A549 (cell line): Measurements from ENCODE around the gene C5AR1. TPM values are rescaled to one million over a fixed set of nuclear protein-coding genes. Genes with fewer than 3 reads are reported as not detected.

Source experiments
- ATAC-seq, 2 experiments: fragments of 200-7000 bp in 1 of 2; fragments of >200 bp in 1 of 2; cut with Nextera tagmentation in 1 of 2; cut with Tn5 transposase in 1 of 2; 3 replicates each; pipeline versions ENCODE4 v1.8.0 to v1.9.1; 2018 to 2020; ENCODE audit warnings: mild to moderate bottlenecking in 1 of 2, moderate library complexity in 1 of 2
- CTCF ChIA-PET: fragments of 300-600 bp; sonication (Branson Sonifier 250); formaldehyde crosslinking; extraction: SDS; loops from one replicate; lab custom pipeline; 2021; ENCODE audit warnings: antibody characterized with exemption, inconsistent platforms; lab: Yijun Ruan, JAX
- POLR2A ChIA-PET: fragments of 350-600 bp; formaldehyde crosslinking; extraction: SDS; loops from one replicate; lab custom pipeline; 2021; ENCODE audit warnings: antibody characterized with exemption, inconsistent platforms; lab: Yijun Ruan, JAX
- DNase-seq, 2 experiments: peaks; one replicate each; pipeline versions ENCODE4 v3.0.0 to v3.0.0-alpha.2; 2011 to 2016; ENCODE audit warnings: low read depth in 1 of 2, low spot score in 1 of 2
- FAIRE-seq: peaks from 2 replicates; lab custom pipeline; 2011; peaks lifted over from hg19 to GRCh38; lab: Jason Lieb, UNC
- H3K27ac ChIP-seq, 2 experiments: fragments of >200 bp; sonication (Bioruptor Twin); formaldehyde crosslinking; 3 replicates each; pipeline ENCODE4 v1.5.1; 2016 to 2017
- H3K4me1 ChIP-seq: fragments of >200 bp; sonication (Bioruptor Twin); formaldehyde crosslinking; 3 replicates; pipeline ENCODE4 v1.6.1; 2016
- H3K4me2 ChIP-seq: fragments of >200 bp; sonication (Bioruptor Twin); formaldehyde crosslinking; 3 replicates; pipeline ENCODE4 v1.6.1; 2016
- H3K4me3 ChIP-seq: fragments of >200 bp; sonication (Bioruptor Twin); formaldehyde crosslinking; 3 replicates; pipeline ENCODE4 v1.5.1; 2016
- H3K9me3 ChIP-seq: fragments of >200 bp; sonication (Bioruptor Twin); formaldehyde crosslinking; 3 replicates; pipeline ENCODE4 v1.6.1; 2016
- CEBPB ChIP-seq, 2 experiments: fragments of >200 bp in 1 of 2; sonication (Bioruptor Twin) in 1 of 2; formaldehyde crosslinking in 1 of 2; IDR thresholded peaks; 2 replicates each; pipeline ENCODE4 v1.6.1; 2012 to 2016
- CHD2 ChIP-seq: fragments of 150-350 bp; IDR thresholded peaks from 2 replicates; pipeline ENCODE4 v1.6.1; 2014; ENCODE audit warnings: low read length; ENCODE audit not compliant: partially characterized antibody
- EHF ChIP-seq: fragments of 250-450 bp; sonication (Bioruptor Pico); IDR thresholded peaks from 2 replicates; pipeline ENCODE4 v1.5.0; 2020; ENCODE audit warnings: mild to moderate bottlenecking
- EP300 ChIP-seq, 2 experiments: fragments of >200 bp; sonication (Bioruptor Twin); formaldehyde crosslinking; IDR thresholded peaks; 2 replicates in 1 of 2; 3 replicates in 1 of 2; pipeline ENCODE4 v1.6.1; 2016 to 2017
- FOSL2 ChIP-seq, 2 experiments: fragments of 450-650 bp in 1 of 2; fragments of >200 bp in 1 of 2; sonication (Bioruptor Twin) in 1 of 2; formaldehyde crosslinking; IDR thresholded peaks; 2 replicates each; pipeline versions ENCODE4 v1.5.0 to v1.6.1; 2016 to 2020; ENCODE audit warnings: mild to moderate bottlenecking in 1 of 2, moderate library complexity in 1 of 2
- HDAC2 ChIP-seq: fragments of 200-600 bp; sonication (generic); IDR thresholded peaks from 2 replicates; pipeline ENCODE4 v1.6.1; 2016
- HOXA7 ChIP-seq: fragments of 250-450 bp; sonication (Bioruptor Pico); IDR thresholded peaks from 2 replicates; pipeline ENCODE4 v1.5.0; 2020; ENCODE audit warnings: mild to moderate bottlenecking, moderate library complexity
- HOXB13 ChIP-seq: fragments of 250-450 bp; sonication (Bioruptor Pico); IDR thresholded peaks from 2 replicates; pipeline ENCODE4 v1.5.0; 2020; ENCODE audit warnings: low read depth, mild to moderate bottlenecking, moderate library complexity
- JUNB ChIP-seq: fragments of >200 bp; sonication (Bioruptor Twin); formaldehyde crosslinking; IDR thresholded peaks from 2 replicates; pipeline ENCODE4 v1.6.1; 2016
- KDM1A ChIP-seq: fragments of 200-600 bp; sonication (generic); IDR thresholded peaks from 2 replicates; pipeline ENCODE4 v1.6.1; 2016; ENCODE audit warnings: low read depth, mild to moderate bottlenecking
- KDM5A ChIP-seq: fragments of 200-600 bp; sonication (generic); IDR thresholded peaks from 2 replicates; pipeline ENCODE4 v1.6.1; 2016; ENCODE audit warnings: antibody characterized with exemption, mild to moderate bottlenecking
- MAFK ChIP-seq: fragments of 450-650 bp; IDR thresholded peaks from 2 replicates; pipeline ENCODE4 v1.6.1; 2014; ENCODE audit not compliant: partially characterized antibody
- MAZ ChIP-seq: fragments of 150-350 bp; IDR thresholded peaks from 2 replicates; pipeline ENCODE4 v1.6.1; 2014; ENCODE audit warnings: antibody characterized with exemption, low read depth, low read length, borderline replicate concordance
- NFE2L2 ChIP-seq: fragments of 150-350 bp; conservative IDR thresholded peaks from 2 replicates; pipeline ENCODE4 v1.6.1; 2014; ENCODE audit warnings: low read length
- PHF8 ChIP-seq: fragments of 200-600 bp; sonication (generic); IDR thresholded peaks from 2 replicates; pipeline ENCODE4 v1.6.1; 2016; ENCODE audit warnings: low read depth, mild to moderate bottlenecking, antibody characterized with exemption, moderate library complexity, borderline replicate concordance
- POLR2AphosphoS2 ChIP-seq: conservative IDR thresholded peaks from 2 replicates; pipeline ENCODE4 v1.6.1; 2012; ENCODE audit warnings: low read length, improper control_type of control experiment, inconsistent platforms
- RCOR1 ChIP-seq: fragments of 150-350 bp; IDR thresholded peaks from 2 replicates; pipeline ENCODE4 v1.6.1; 2014; ENCODE audit warnings: antibody characterized with exemption, low read length, low read depth
- TFCP2L1 ChIP-seq: fragments of 250-450 bp; sonication (Bioruptor Pico); IDR thresholded peaks from 2 replicates; pipeline ENCODE4 v1.5.0; 2021; ENCODE audit warnings: mild to moderate bottlenecking
- TP53 ChIP-seq: fragments of 250-450 bp; sonication (Bioruptor Pico); IDR thresholded peaks from 2 replicates; pipeline ENCODE4 v1.5.0; 2021; ENCODE audit warnings: mild to moderate bottlenecking, moderate library complexity
- WGBS: methylation state at CpG from one replicate; pipeline ENCODE4 v1.1.6; 2017; ENCODE audit errors: missing lambda C conversion rate; 5-methylcytosine and 5-hydroxymethylcytosine counted together
- polyA plus RNA-seq, 4 experiments: library from polyadenylated mRNA; depleted of rRNA in 3 of 4; stranded (reverse); fragments of >200 nt; fragmentation: RNase III in 1 of 4; extraction: RNeasy Plus Mini Kit Qiagen cat#74134 plus additional on column Dnase treatment in 1 of 4; gene quantifications; 2 replicates in 3 of 4; 3 replicates in 1 of 4; pipeline ENCODE4 v1.2.3, GENCODE V29; 2011 to 2017
- TF ChIP-seq, protein P1 (sequence below): fragments of >200 bp; sonication (Bioruptor Twin); formaldehyde crosslinking; IDR thresholded peaks from 2 replicates; pipeline ENCODE4 v1.6.1; 2016
- TF ChIP-seq, protein P2 (sequence below): fragments of 250-450 bp; sonication (Bioruptor Pico); IDR thresholded peaks from 2 replicates; pipeline ENCODE4 v1.5.0; 2021; ENCODE audit warnings: mild to moderate bottlenecking, moderate library complexity, borderline replicate concordance
- TF ChIP-seq, protein P3 (sequence below): fragments of >200 bp; sonication (Bioruptor Twin); formaldehyde crosslinking; IDR thresholded peaks from 3 replicates; pipeline ENCODE4 v1.6.1; 2016
- TF ChIP-seq, protein P4 (sequence below): IDR thresholded peaks from 2 replicates; pipeline ENCODE4 v1.6.1; 2012
- TF ChIP-seq, protein P5 (sequence below): IDR thresholded peaks from 2 replicates; pipeline ENCODE4 v1.6.1; 2012; ENCODE audit warnings: low read depth, borderline replicate concordance

C5AR1 gene
- polyA plus RNA-seq, 2 of the 4 experiments (the other 2 are of a cell fraction), result 1.6 to 3.4 TPM

DNA sequence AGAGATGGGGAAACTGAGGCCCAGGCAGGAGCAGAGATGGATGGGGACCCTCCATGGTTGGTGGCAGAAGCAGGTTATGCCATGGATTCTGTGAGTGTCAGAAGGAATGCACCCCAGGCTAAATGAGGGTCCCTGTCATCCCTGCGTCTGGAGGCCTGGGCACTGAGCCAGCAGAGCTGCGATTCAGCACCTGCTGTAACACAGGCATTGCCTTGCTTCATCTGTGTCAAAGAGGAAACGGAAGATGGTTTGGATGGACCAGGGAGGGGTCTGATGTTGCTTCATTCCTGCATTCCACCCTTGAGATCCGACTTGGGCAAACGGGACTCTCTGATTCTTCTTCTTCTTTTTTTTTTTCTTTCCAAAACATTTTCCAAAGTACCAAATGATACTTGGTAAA lies 1.2 kb downstream of the C5AR1 start:
- Histone ChIP-seq H3K27ac (peak overlapping the region; percentile 74 to 85), H3K4me3 (no peak overlapping the region), H3K4me2 (peak overlapping the region; percentile 43), H3K4me1 (peaks cover 50% of the 10 kb centered on the region)
- peak; percentile 11 to 57 for ATAC-seq
- TF ChIP-seq MAFK, result no peak
- no peak for TF ChIP-seq KDM1A
- peak; percentile 87 to 95 for TF ChIP-seq CEBPB (IDR thresholded peaks at IDR 0.05)
- peak; percentile 62 to 67; a peak in 2 of 5 replicates for TF ChIP-seq EP300 (IDR thresholded peaks at IDR 0.05)
- TF ChIP-seq, protein P1, sequence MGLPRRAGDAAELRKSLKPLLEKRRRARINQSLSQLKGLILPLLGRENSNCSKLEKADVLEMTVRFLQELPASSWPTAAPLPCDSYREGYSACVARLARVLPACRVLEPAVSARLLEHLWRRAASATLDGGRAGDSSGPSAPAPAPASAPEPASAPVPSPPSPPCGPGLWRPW, result peak; percentile 67
- TF ChIP-seq RCOR1, result no peak
- TF ChIP-seq, all 56 proteins: peak for 3
- FAIRE-seq (no peak), DNase-seq (peak; percentile 49 to 89)
- peaks cover 13% of the 10 kb centered on the region; the same call in 2 of the 3 replicates for H3K9me3 ChIP-seq
- POLR2A ChIA-PET, result interaction anchor here (0.6 to 1.2 kb wide), 2 partner anchors 26 to 38 kb away, joined by 3 read pairs; partner anchors contain the start of gene DHX34
- CTCF ChIA-PET, result interaction anchor here (0.5 to 1.6 kb wide), 4 partner anchors 33 to 125 kb away, joined by 3 to 7 read pairs (median 4); partner anchors contain the start of gene DHX34
- 7% methylated on average over 5 of the region's 5 CpGs for WGBS

DNA sequence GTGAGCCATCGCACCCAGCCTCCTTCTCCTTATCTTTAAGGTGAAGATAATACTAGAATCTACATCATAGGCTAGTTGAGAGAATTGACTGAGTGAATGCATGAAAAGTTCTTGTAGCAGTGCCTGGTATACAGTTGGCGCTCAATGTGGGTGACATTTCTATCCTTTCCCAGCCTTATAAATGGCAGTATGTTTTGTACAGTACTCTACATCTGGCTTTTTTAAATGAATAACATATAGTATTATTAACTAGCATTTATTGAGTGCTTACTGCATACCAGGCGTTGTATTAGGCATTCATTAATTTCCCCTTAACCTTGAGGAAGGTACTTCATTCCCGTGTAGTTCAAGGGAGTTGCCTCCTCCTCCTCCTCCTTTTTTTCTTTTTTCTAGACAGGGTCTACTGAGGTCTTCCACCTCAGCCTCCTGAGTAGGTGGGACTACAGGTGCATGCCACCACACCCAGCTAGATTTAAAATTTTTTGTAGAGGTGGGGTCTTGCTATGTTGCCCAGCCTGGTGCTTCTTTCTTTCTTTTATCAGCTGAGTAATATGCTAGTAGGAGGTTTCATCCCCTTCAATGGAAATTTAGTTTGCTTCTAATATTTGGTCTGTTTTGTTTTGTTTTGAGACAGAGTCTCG lies 2.8 kb downstream of the C5AR1 start:
- WGBS, result 82% methylated on average over 5 of the region's 5 CpGs
- ATAC-seq, result no peak
- Histone ChIP-seq H3K4me2 (no peak overlapping the region), H3K4me1 (peaks cover 47% of the 10 kb centered on the region), H3K9me3 (peaks cover 13% of the 10 kb centered on the region; the same call in 2 of the 3 replicates)
- TF ChIP-seq MAZ (no peak), NFE2L2 (no peak)
- TF ChIP-seq, protein P2, sequence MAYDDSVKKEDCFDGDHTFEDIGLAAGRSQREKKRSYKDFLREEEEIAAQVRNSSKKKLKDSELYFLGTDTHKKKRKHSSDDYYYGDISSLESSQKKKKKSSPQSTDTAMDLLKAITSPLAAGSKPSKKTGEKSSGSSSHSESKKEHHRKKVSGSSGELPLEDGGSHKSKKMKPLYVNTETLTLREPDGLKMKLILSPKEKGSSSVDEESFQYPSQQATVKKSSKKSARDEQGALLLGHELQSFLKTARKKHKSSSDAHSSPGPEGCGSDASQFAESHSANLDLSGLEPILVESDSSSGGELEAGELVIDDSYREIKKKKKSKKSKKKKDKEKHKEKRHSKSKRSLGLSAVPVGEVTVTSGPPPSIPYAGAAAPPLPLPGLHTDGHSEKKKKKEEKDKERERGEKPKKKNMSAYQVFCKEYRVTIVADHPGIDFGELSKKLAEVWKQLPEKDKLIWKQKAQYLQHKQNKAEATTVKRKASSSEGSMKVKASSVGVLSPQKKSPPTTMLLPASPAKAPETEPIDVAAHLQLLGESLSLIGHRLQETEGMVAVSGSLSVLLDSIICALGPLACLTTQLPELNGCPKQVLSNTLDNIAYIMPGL (CRISPR knock-in tag), result no peak
- TF ChIP-seq, all 56 proteins: peak for 0
- ChIA-PET POLR2A (no interaction called here), CTCF (interaction anchor here (0.7 to 7.1 kb wide), 6 partner anchors 7 to 36 kb away, joined by 3 to 73 read pairs (median 4); partner anchors contain the start of gene DHX34)
- no peak for DNase-seq
- H3K27ac ChIP-seq, result peak overlapping the region; percentile 74 to 85
- no peak overlapping the region for H3K4me3 ChIP-seq
- no peak for FAIRE-seq

DNA sequence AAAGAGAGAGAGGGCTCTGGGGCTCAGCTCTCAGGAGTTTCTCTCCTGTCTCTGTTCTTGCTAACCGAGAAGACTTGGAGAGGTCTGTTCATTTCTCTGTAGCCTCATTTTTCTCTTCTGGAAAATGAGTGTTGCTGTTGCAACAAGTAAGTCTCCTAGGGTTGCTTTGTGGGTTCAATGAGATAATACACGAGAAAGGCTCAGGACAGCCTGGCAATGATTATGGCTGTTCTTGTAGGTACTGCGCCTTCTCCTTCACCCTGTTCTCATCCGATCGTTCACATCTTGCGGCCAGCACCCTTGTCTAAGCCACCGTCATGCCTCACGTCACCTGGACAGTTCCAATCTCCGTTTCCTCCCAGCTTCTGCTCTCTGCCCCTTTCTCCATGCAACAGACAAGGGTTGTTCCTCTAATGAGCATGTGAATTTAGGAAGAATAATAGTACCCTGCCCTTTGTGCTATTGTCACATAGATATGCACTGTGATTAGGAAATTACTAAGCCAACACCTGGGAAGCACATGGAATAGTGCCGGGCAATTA lies 4.2 kb downstream of the C5AR1 start:
- ATAC-seq, result no peak
- TF ChIP-seq PHF8 (no peak), MAFK (no peak), POLR2AphosphoS2 (no peak), CHD2 (no peak), JUNB (no peak), TFCP2L1 (no peak), HOXB13 (no peak), KDM5A (no peak), EHF (CRISPR knock-in tag) (no peak), TP53 (CRISPR knock-in tag) (no peak), FOSL2 (IDR thresholded peaks at IDR 0.05) (no peak), FOSL2 (CRISPR knock-in tag; IDR thresholded peaks at IDR 0.05) (no peak), HOXA7 (CRISPR knock-in tag) (no peak), HDAC2 (no peak)
- TF ChIP-seq, protein P1, result no peak
- TF ChIP-seq, protein P2 (CRISPR knock-in tag), result no peak
- TF ChIP-seq, protein P3, sequence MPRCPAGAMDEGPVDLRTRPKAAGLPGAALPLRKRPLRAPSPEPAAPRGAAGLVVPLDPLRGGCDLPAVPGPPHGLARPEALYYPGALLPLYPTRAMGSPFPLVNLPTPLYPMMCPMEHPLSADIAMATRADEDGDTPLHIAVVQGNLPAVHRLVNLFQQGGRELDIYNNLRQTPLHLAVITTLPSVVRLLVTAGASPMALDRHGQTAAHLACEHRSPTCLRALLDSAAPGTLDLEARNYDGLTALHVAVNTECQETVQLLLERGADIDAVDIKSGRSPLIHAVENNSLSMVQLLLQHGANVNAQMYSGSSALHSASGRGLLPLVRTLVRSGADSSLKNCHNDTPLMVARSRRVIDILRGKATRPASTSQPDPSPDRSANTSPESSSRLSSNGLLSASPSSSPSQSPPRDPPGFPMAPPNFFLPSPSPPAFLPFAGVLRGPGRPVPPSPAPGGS, result no peak
- TF ChIP-seq, protein P4, sequence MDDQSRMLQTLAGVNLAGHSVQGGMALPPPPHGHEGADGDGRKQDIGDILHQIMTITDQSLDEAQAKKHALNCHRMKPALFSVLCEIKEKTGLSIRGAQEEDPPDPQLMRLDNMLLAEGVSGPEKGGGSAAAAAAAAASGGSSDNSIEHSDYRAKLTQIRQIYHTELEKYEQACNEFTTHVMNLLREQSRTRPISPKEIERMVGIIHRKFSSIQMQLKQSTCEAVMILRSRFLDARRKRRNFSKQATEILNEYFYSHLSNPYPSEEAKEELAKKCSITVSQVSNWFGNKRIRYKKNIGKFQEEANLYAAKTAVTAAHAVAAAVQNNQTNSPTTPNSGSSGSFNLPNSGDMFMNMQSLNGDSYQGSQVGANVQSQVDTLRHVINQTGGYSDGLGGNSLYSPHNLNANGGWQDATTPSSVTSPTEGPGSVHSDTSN, result no peak
- TF ChIP-seq, protein P5, sequence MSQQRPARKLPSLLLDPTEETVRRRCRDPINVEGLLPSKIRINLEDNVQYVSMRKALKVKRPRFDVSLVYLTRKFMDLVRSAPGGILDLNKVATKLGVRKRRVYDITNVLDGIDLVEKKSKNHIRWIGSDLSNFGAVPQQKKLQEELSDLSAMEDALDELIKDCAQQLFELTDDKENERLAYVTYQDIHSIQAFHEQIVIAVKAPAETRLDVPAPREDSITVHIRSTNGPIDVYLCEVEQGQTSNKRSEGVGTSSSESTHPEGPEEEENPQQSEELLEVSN, result no peak

More for the DNA sequence above, 4.2 kb downstream of the C5AR1 start:
- peaks cover 13% of the 10 kb centered on the region; the same call in 2 of the 3 replicates for H3K9me3 ChIP-seq
- 89% methylated on average over 10 of the region's 10 CpGs for WGBS
- H3K4me3 ChIP-seq, result no peak overlapping the region
- H3K4me1 ChIP-seq, result peaks cover 46% of the 10 kb centered on the region
- FAIRE-seq (no peak), DNase-seq (no peak)
- POLR2A ChIA-PET, result no interaction called here
- no peak overlapping the region for H3K4me2 ChIP-seq
- peak overlapping the region; percentile 74 to 85 for H3K27ac ChIP-seq
- CTCF ChIA-PET, result interaction anchor here (1.1 to 7.1 kb wide), 5 partner anchors 9 to 48 kb away, joined by 4 to 73 read pairs (median 29); partner anchors contain the start of gene DHX34
